NCI-H1417 (cell line): ENCODE data around the gene PRR5L.
"Not testable (repeated sequence)": the region's sequence is repeated elsewhere in the genome, so short reads cannot be mapped to it uniquely, and the experiment has no call there.

ENCODE experiments used
- DNase-seq, 3 experiments: peaks; one replicate each; lab custom pipeline; 2025; lab: John Stamatoyannopoulos, UW

PRR5L gene

GRCh38 chr11:36499315-36499714 is 203.2 kb downstream of the PRR5L start:
- DNase-seq = no peak

GRCh38 chr11:36500315-36500721 is 204.2 kb downstream of the PRR5L start:
- DNase-seq = no peak

GRCh38 chr11:36501236-36501635 is 205.1 kb downstream of the PRR5L start:
- DNase-seq = no peak

GRCh38 chr11:36507824-36508489 is 211.9 kb downstream of the PRR5L start:
- DNase-seq = no peak

- DNase-seq = no peak
Measured at GRCh38 chr11:36508743-36509142, 212.7 kb downstream of the PRR5L start.

- DNase-seq = peak; percentile 33 to 56 (median 49)
Measured at GRCh38 chr11:36509201-36509639, 213.1 kb downstream of the PRR5L start.

GRCh38 chr11:36509694-36510593 is 213.9 kb downstream of the PRR5L start, which contains the start of gene TRAF6:
TRAF6 (minus strand) TSS chr11:36510272; CDS start chr11:36501515, 8,757 bp downstream.
- DNase-seq = peak; percentile 90 to 91 (median 91)

GRCh38 chr11:36510594-36510942 is 214.5 kb downstream of the PRR5L start:
- DNase-seq = no peak

- not testable (repeated sequence) for DNase-seq
Measured at GRCh38 chr11:36511062-36511461, 215.0 kb downstream of the PRR5L start.

- DNase-seq = peak in 1 of 3 experiments; percentile 34
Measured at GRCh38 chr11:36512016-36512415, 215.9 kb downstream of the PRR5L start.

GRCh38 chr11:36513965-36514364 is 217.9 kb downstream of the PRR5L start:
- DNase-seq = no peak
